Measurements from ENCODE around the gene FSCN2. TPM values are rescaled to one million over a fixed set of nuclear protein-coding genes. Genes with fewer than 3 reads are reported as not detected.

Gene FSCN2
- total and polyA plus RNA-seq, 9 donors, result 1.7 to 4.8 (median 2.6) TPM

- Histone ChIP-seq H3K27ac (ENCODE audit: low read length) (peak overlapping the region; percentile 96), H3K4me3 (ENCODE audit: low read length) (peak overlapping the region; percentile 87), H3K36me3 (ENCODE audit: control insufficient read depth, insufficient read depth, low read length) (peaks cover 42% of the 10 kb centered on the region), H3K27me3 (ENCODE audit: control insufficient read depth, insufficient read depth, low read length) (peaks cover 11% of the 10 kb centered on the region), H3K4me1 (ENCODE audit: control insufficient read depth, insufficient read depth, low read length) (peaks cover 61% of the 10 kb centered on the region), H3K9me3 (replicated peaks; ENCODE audit: control insufficient read depth, low read depth, low read length) (no peaks in the 10 kb centered on the region)
- under 1% methylated on average over 61 of the region's 64 CpGs for WGBS (ENCODE audit: insufficient coverage)
- DNase-seq, result peak; percentile 83
Observed at GRCh38 chr17:81513753-81514488, 14.3 kb upstream of the FSCN2 start.

- DNase-seq, result no peak
- Histone ChIP-seq H3K4me1 (ENCODE audit: control insufficient read depth, insufficient read depth, low read length) (peaks cover 61% of the 10 kb centered on the region), H3K36me3 (ENCODE audit: control insufficient read depth, insufficient read depth, low read length) (peaks cover 37% of the 10 kb centered on the region), H3K27ac (ENCODE audit: low read length) (peak overlapping the region; percentile 96), H3K27me3 (ENCODE audit: control insufficient read depth, insufficient read depth, low read length) (peaks cover 13% of the 10 kb centered on the region), H3K9me3 (replicated peaks; ENCODE audit: control insufficient read depth, low read depth, low read length) (no peaks in the 10 kb centered on the region), H3K4me3 (ENCODE audit: low read length) (peak overlapping the region; percentile 87)
- WGBS (ENCODE audit: insufficient coverage), result 0% methylated on average over 27 of the region's 34 CpGs
Observed at GRCh38 chr17:81514489-81514738, 13.8 kb upstream of the FSCN2 start.

- Histone ChIP-seq H3K4me1 (ENCODE audit: control insufficient read depth, insufficient read depth, low read length) (peaks cover 62% of the 10 kb centered on the region), H3K27ac (ENCODE audit: low read length) (peak overlapping the region; percentile 96), H3K4me3 (ENCODE audit: low read length) (peak overlapping the region; percentile 87), H3K9me3 (replicated peaks; ENCODE audit: control insufficient read depth, low read depth, low read length) (no peaks in the 10 kb centered on the region), H3K36me3 (ENCODE audit: control insufficient read depth, insufficient read depth, low read length) (peaks cover 32% of the 10 kb centered on the region), H3K27me3 (ENCODE audit: control insufficient read depth, insufficient read depth, low read length) (peaks cover 19% of the 10 kb centered on the region)
- peak; percentile 93 for DNase-seq
- under 1% methylated on average over 80 of the region's 82 CpGs for WGBS (ENCODE audit: insufficient coverage)
Observed at GRCh38 chr17:81514739-81515529, 13.2 kb upstream of the FSCN2 start.

- Histone ChIP-seq H3K27me3 (ENCODE audit: control insufficient read depth, insufficient read depth, low read length) (peaks cover 24% of the 10 kb centered on the region), H3K4me1 (ENCODE audit: control insufficient read depth, insufficient read depth, low read length) (peaks cover 59% of the 10 kb centered on the region), H3K9me3 (replicated peaks; ENCODE audit: control insufficient read depth, low read depth, low read length) (no peaks in the 10 kb centered on the region), H3K27ac (ENCODE audit: low read length) (peak overlapping the region; percentile 94), H3K4me3 (ENCODE audit: low read length) (peak overlapping the region; percentile 87), H3K36me3 (ENCODE audit: control insufficient read depth, insufficient read depth, low read length) (peaks cover 25% of the 10 kb centered on the region)
- WGBS (ENCODE audit: insufficient coverage), result 77% methylated on average over 5 of the region's 19 CpGs
- no peak for DNase-seq
Observed at GRCh38 chr17:81515530-81516041, 12.6 kb upstream of the FSCN2 start.

- Histone ChIP-seq H3K27ac (ENCODE audit: low read length) (no peak overlapping the region), H3K4me1 (ENCODE audit: control insufficient read depth, insufficient read depth, low read length) (peaks cover 59% of the 10 kb centered on the region)
Observed at GRCh38 chr17:81516439-81516838, 11.7 kb upstream of the FSCN2 start.

DNA sequence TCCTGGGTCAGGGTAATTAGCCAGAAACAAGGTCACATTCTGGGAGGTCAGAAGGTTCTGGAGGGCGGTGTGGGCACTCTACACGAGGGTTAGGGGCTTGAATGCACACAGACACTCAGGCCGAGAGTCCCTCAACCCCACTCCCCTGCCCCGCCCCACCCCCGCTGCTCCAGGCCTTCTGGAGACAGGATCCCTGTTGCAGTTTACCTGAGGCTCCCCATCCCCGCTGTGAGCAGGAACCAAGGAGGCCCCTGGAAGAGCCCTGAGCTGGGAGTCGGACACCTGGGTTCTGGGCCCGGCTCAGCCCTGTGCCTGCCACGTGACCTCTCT lies 11.2 kb upstream of the FSCN2 start:
- Histone ChIP-seq H3K4me1 (ENCODE audit: control insufficient read depth, insufficient read depth, low read length) (peaks cover 59% of the 10 kb centered on the region), H3K4me3 (ENCODE audit: low read length) (peak overlapping the region; percentile 87)

More at GRCh38 chr17:81516439-81516838, 11.7 kb upstream of the FSCN2 start:
- WGBS (ENCODE audit: insufficient coverage), result 87% methylated on average over 4 of the region's 4 CpGs
- Histone ChIP-seq H3K4me3 (ENCODE audit: low read length) (peak overlapping the region; percentile 87), H3K27me3 (ENCODE audit: control insufficient read depth, insufficient read depth, low read length) (peaks cover 28% of the 10 kb centered on the region), H3K9me3 (replicated peaks; ENCODE audit: control insufficient read depth, low read depth, low read length) (no peaks in the 10 kb centered on the region), H3K36me3 (ENCODE audit: control insufficient read depth, insufficient read depth, low read length) (peaks cover 17% of the 10 kb centered on the region)
- no peak for DNase-seq

DNA sequence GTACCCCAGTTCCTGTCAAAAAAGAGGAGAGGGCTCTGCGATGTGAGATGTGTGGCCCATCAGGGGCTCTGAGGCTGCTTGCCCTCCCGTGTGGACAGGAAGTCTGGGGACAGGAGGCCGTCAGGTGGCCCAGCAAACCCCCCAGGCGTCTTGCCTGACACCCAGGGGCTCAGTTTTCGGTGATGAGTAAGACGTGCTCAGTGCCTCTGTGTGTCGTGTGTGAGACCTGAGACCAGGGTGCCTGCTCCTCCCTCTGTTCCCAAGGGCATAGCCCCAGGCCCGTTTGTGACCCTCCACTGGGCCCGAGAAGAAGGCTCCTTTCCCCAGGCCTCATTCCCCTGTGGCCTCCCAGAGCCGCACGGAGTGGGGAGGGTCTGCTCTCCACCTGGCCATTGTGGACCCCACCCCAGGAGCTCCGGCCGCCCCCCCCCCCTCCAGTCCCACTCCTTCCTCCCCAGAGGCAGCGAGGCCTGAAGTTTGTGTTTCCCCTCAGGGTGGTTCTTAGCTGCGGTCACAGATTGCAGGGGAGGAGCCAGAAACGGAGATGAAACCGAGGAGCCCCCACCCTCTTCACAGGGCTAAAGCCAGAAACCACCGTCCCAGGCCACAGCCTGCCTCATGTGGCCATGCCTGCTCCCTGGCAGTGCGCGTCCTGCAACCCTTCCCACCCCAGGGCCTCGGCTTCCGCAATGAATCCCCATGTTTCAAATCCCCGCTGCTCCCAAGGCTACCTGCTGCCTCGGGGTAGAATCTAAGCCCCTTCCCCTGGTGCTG lies 10.7 kb upstream of the FSCN2 start:
- Histone ChIP-seq H3K27ac (ENCODE audit: low read length) (no peak overlapping the region), H3K4me1 (ENCODE audit: control insufficient read depth, insufficient read depth, low read length) (peaks cover 59% of the 10 kb centered on the region)
- 61% methylated on average over 16 of the region's 24 CpGs for WGBS (ENCODE audit: insufficient coverage)

More for the DNA sequence above, 11.2 kb upstream of the FSCN2 start:
- Histone ChIP-seq H3K27me3 (ENCODE audit: control insufficient read depth, insufficient read depth, low read length) (peaks cover 29% of the 10 kb centered on the region), H3K9me3 (replicated peaks; ENCODE audit: control insufficient read depth, low read depth, low read length) (no peaks in the 10 kb centered on the region), H3K36me3 (ENCODE audit: control insufficient read depth, insufficient read depth, low read length) (peaks cover 11% of the 10 kb centered on the region), H3K27ac (ENCODE audit: low read length) (no peak overlapping the region)
- DNase-seq, result no peak
- 90% methylated on average over 9 of the region's 9 CpGs for WGBS (ENCODE audit: insufficient coverage)

DNA sequence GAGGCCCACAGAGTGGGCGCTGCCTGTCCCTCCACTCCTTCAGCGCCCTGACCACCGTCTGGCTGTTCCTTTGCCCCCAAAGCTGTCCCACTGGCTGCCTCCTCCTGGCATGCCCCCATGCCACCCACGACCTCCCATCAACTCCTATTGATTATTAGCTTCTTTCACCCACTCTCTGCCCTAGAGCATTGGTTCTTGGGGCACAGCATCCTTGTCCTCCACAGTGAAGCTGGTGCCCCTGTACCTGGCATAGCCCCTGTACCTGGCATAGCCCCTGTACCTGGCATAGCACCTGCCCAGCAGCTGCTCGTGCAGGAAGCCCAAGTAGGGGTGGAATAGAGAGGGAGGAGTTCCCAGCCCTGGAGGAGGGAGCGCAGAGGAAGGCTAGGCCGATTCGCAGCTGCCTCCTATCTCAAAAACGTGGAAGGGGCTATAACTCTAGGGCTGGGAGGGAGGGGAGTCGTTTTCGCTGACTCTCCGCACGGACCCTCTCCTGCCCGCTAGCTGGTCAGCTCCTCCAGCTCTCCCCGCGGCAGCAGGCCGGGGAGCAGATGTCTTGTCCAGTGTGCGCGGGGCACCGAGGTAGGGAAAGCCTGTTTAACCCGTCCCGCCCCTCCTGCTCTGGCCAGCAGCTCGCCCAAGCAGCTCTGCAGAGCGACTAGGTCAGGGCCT lies 9.9 kb upstream of the FSCN2 start:
- H3K4me1 ChIP-seq (ENCODE audit: control insufficient read depth, insufficient read depth, low read length), result peaks cover 64% of the 10 kb centered on the region
- 19% methylated on average over 24 of the region's 24 CpGs for WGBS (ENCODE audit: insufficient coverage)
- H3K27ac ChIP-seq (ENCODE audit: low read length), result no peak overlapping the region
- no peaks in the 10 kb centered on the region for H3K9me3 ChIP-seq (replicated peaks; ENCODE audit: control insufficient read depth, low read depth, low read length)
- H3K27me3 ChIP-seq (ENCODE audit: control insufficient read depth, insufficient read depth, low read length), result peaks cover 34% of the 10 kb centered on the region
- H3K36me3 ChIP-seq (ENCODE audit: control insufficient read depth, insufficient read depth, low read length), result peaks cover 9% of the 10 kb centered on the region
- DNase-seq, result no peak
- H3K4me3 ChIP-seq (ENCODE audit: low read length), result peak overlapping the region; percentile 13

More for the DNA sequence above, 10.7 kb upstream of the FSCN2 start:
- peaks cover 30% of the 10 kb centered on the region for H3K27me3 ChIP-seq (ENCODE audit: control insufficient read depth, insufficient read depth, low read length)
- no peak overlapping the region for H3K4me3 ChIP-seq (ENCODE audit: low read length)
- no peak for DNase-seq
- peaks cover 9% of the 10 kb centered on the region for H3K36me3 ChIP-seq (ENCODE audit: control insufficient read depth, insufficient read depth, low read length)
- no peaks in the 10 kb centered on the region for H3K9me3 ChIP-seq (replicated peaks; ENCODE audit: control insufficient read depth, low read depth, low read length)

GRCh38 chr17:81518785-81519283 lies 9.3 kb upstream of the FSCN2 start:
- Histone ChIP-seq H3K27ac (ENCODE audit: low read length) (no peak overlapping the region), H3K36me3 (ENCODE audit: control insufficient read depth, insufficient read depth, low read length) (peaks cover 9% of the 10 kb centered on the region), H3K4me3 (ENCODE audit: low read length) (peak overlapping the region; percentile 13), H3K27me3 (ENCODE audit: control insufficient read depth, insufficient read depth, low read length) (peaks cover 40% of the 10 kb centered on the region), H3K4me1 (ENCODE audit: control insufficient read depth, insufficient read depth, low read length) (peaks cover 64% of the 10 kb centered on the region), H3K9me3 (replicated peaks; ENCODE audit: control insufficient read depth, low read depth, low read length) (no peaks in the 10 kb centered on the region)
- no peak for DNase-seq
- 3% methylated on average over 47 of the region's 47 CpGs for WGBS (ENCODE audit: insufficient coverage)

All from muscle of leg (tissue), 11 donors.